Activated T-cell treated with anti-CD3 and anti-CD28 coated beads for 1 hour (primary cell): ENCODE measurements around the gene KCNJ10.
"Not testable (repeated sequence)": the region's sequence is repeated elsewhere in the genome, so short reads cannot be mapped to it uniquely, and the experiment has no call there.

Experiments
- DNase-seq: peaks from one replicate; pipeline ENCODE4 v3.0.0-alpha.2; 2020; ENCODE audit warnings: low read depth

KCNJ10 gene

DNA sequence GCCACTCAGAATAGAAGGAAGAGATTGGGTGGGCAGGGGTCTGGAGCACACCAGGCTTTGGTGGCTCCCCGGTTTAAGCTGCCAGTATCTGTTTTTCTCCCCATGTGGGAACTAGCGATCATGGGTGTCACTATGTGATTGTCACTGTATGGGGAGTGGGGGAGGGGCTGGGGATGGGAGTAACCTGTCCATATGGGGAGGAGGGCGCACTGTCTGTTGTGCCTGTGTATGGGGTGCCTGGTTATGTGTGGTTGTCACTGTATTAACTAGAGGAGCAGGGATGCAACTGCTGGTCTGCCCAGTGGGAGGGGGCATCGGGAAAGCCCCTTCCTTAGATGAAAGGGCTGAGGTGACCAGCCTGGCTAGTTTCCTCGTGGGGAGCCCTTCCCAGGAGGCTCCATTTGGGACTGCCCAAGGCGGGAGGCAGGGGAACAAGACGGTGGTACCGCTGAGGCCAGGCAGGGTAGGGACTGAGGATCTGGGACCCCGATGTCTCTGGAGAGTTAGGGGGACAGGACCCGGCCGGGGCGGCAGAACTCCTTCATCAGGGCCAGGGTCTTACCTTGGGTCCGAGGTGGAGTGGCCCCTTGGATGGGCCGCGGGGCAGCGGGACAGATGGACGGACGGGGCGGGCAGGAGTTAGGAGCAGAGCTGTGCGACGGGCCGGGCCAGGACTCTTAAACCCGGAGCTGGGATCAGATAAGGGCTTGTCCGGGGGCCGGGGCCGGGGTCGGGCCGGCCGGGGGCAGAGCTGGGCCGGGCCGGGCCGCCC lies at the start of gene KCNJ10:
TSS of gene KCNJ10 (minus strand) at position 701 of the 772 bp plus-strand sequence. CDS start 27,628 bp downstream, outside the sequence.
- no peak for DNase-seq

DNA sequence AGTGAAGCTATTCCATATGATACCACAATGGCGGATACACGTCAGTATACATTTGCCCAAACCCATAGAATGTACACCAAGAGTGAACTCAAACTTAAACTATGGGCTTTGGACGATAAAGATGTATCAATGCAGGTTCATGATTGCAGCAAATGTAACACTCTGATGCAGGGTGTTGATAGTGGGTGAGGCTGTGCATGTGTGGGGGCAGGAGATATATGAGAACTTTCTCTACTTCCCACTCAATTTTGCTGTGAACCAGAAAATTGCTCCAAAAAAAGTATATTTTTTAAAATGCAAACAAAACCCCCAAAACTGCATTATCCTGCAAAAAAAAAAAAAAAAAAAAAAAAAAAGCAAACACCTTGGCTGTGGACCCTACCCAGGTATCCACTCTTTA lies 49.0 kb upstream of the KCNJ10 start:
- DNase-seq = no peak

DNA sequence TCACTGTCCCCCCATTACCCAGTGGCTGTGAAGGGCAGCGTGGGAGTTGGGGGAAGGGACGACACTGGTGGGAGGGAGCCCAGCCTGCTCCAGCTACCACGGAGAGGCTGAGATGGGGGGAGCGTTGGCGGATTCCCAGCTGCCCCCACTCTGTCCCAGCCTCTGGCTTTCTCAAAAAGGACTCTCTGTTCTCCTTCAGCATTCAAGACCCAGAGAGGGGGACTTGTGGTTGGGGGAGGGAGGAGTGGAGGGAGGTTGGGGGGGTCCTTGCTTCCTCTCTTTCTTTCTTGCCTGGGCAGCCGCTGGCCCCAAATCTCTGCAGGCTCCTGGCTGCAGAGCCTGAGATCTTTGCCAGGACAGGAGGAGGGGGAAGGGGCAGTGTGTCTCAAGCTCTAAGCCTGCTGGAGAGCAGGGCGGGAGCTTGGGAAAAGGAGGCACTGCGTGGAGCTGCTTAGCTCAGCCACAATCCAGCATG lies 47.8 kb upstream of the KCNJ10 start:
- DNase-seq = no peak

GRCh38 chr1:160117300-160117699 lies 47.3 kb upstream of the KCNJ10 start:
- no peak for DNase-seq

GRCh38 chr1:160116283-160117147 lies 46.6 kb upstream of the KCNJ10 start:
- DNase-seq = no peak

GRCh38 chr1:160115545-160116282 lies 45.8 kb upstream of the KCNJ10 start, which contains the start of gene ATP1A2:
Gene ATP1A2 (plus strand): TSS chr1:160115759. CDS start chr1:160115862, 103 bp downstream.
- no peak for DNase-seq

- DNase-seq = no peak
These were observed 44.1 kb upstream of the KCNJ10 start for GRCh38 chr1:160114085-160114484.

GRCh38 chr1:160113407-160113806 lies 43.4 kb upstream of the KCNJ10 start:
- DNase-seq = no peak

- DNase-seq = no peak
These were observed 42.4 kb upstream of the KCNJ10 start for GRCh38 chr1:160112357-160112756.

- not testable (repeated sequence) for DNase-seq
These were observed 41.5 kb upstream of the KCNJ10 start for GRCh38 chr1:160111462-160111861.

DNA sequence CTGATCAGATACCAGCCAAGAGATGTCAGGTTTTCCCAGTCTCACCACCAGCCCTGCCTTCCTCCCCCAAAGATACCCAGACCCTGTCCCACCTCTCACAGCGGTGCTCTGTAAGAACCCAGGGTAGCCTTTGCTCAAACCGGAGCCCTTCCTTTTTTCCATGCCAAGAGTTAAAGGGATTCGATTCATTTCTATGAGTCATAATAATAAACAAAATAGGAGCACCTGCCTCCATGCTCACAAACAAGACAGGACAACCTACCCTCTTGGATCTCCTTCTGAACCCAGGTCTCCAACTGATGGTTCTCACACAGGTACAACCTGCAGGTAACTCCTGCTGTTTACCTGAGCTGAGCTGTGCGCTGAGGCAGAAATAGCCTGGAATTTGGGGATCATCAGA lies 39.7 kb upstream of the KCNJ10 start:
- DNase-seq = no peak

DNA sequence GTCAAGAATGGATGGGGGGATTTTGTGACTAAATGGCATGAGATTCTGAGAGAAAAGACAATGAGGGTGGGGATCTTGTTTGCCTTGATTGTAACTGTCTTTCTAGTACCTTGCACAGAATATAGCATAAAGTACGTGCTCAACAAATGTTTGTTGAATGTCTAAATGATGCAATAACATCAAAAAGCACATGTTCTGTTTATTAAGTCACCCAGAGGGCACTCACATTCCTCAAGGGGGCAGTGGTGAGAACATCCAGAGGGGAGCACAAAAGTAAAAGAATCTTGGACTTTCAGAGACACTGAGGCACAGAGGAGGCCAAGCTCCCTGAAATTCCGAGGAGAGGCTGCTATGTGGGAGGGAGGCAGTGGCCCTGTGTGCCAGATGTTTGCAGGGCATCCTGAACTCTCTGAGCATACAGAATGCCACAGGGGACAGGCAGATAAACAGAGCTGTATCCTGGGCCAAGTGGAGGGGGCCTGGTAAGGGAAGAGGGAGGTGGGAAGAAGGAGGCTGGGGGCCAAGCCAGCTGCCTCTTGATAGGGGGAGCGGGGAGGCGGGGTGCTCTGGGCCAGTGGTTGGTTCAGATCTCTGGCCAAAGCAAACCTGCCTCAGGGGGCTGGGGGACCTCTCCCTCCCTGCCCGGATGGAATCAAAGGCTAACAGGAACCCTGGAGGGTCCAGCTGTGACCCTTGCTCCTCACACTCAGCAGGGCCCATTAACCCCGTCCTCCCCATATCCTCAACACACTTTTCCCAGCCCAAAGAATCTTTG lies 39.1 kb upstream of the KCNJ10 start:
- no peak for DNase-seq

DNA sequence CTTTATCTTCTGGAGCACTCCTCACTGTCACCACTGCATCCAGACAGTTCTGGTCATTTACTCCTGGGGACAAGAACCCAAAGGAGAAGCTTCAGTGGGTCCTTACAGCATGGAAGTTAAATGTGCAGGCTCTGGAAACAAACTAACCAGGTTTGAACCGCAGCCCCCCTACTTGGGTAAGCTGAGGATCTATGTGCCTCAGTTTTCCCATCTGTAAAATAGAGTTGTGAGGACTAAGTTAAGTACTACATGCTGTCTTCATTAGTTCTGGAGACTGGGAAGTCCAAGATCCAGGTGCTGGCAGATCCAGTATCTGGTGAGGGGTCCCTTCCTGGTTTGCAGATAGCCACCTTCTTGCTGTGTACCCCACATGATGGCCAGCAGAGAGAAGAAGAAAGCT lies 37.6 kb upstream of the KCNJ10 start:
- DNase-seq = no peak

GRCh38 chr1:160105155-160105554 lies 35.2 kb upstream of the KCNJ10 start:
- DNase-seq = no peak

DNA sequence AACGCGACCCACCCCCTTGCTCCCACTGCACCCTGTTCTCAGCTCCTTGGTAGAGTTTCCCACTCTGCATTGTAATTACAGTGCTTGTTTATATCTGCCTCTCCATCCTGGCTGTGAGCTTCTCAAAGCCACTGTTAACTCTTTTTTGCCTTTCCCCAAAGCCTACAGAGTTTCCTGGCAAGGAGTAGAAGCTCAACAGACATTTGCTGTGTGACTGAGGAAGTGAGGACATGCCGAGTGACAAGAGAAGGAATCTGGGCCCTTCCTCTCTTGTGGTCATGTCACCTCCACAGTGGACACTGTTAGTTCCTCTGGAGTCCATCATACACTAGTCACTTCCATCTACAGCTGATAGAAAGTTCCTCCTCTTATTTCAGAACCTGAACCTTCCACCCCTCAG lies 34.5 kb upstream of the KCNJ10 start:
- DNase-seq = no peak

GRCh38 chr1:160103658-160104408 lies 33.9 kb upstream of the KCNJ10 start:
- DNase-seq = no peak

- no peak for DNase-seq
These were observed 32.0 kb upstream of the KCNJ10 start for GRCh38 chr1:160101717-160102522.

DNA sequence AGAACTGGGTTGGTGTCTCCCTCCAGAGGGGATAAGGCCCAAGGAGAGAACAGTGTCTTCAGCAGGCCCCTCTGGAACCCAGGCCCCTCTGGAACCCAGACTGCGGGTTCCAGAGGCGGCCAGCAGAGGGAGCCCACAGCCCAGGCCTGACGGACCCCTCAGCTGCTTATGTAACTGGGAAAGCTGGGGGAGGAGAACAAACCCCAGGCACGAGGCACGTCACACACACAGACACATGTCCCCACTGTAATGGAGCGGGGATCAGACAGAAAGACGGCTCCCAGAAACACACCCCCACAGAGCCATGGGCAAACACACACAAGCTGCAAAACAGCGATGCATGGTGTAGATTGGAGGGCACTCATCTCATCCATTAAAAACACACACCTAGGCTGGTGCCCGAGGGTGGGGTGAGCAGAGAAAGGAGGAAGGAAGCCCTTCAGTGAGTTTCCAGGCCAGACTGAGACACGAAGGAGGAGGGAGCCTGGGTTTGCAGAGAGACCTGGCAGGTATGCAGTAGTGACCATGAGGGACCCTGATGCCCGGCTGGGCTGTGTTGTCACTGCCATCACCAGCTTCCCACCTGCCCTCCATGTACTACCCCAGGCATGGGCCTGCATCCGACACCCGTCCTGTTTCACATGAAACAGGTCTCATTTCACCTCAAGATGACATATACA lies 31.2 kb upstream of the KCNJ10 start:
- DNase-seq = peak; percentile 59

DNA sequence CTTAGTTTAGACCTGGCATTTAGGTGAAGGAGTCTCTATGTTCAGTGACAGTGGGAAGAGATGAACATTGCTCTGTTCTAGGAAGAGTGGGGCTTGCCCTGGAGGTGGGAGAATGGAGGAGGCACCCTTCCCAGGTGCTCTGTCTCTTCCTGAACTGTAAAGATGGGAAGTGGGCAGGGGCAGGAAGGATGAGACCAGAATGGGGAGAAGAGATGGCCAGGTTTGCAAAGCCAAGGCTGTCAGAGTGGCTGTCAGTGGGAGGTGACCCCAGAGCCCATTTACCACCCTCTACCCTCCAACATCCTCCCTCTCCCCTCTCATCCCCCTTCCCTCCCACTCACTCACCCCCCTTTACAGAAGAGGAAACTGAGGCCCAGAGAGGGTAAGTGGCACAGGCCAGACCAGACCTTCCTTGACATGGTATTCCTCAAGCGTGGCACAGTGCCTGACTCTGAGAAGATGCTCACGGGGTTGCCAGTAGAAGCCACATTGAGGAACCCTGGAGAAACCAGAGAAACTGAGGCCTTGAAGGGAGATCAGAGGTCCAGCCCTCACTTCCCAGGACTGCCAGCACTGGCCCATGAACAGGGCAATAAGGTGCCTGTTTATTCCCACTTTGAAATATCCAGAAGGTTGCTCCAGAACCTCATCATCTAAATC lies 29.9 kb upstream of the KCNJ10 start:
- no peak for DNase-seq
